Osteoblast (primary cell): ENCODE results near the gene TARBP1. TPM values are rescaled to one million over a fixed set of nuclear protein-coding genes. Genes with fewer than 3 reads are reported as not detected.
A peak's percentile ranks its signal among the peaks of the same experiment; 100 is the strongest.

Experiments used
- DNase-seq: peaks from one replicate; pipeline ENCODE4 v3.0.0; 2011; ENCODE audit warnings: low spot score, mixed read lengths; ENCODE audit not compliant: insufficient read length; ENCODE audit errors: missing footprints
- H2AFZ ChIP-seq: 2 replicates; pipeline ENCODE4 v1.6.0; 2011; ENCODE audit warnings: mild to moderate bottlenecking, low read length
- H3K27ac ChIP-seq: 2 replicates; pipeline ENCODE4 v1.5.1; 2011; ENCODE audit warnings: mild to moderate bottlenecking, low read depth, low read length, moderate library complexity
- H3K27me3 ChIP-seq: 2 replicates; pipeline ENCODE4 v1.6.0; 2012; ENCODE audit warnings: mild to moderate bottlenecking, control low read depth, inconsistent platforms, low read length, moderate library complexity; ENCODE audit not compliant: insufficient read depth
- H3K36me3 ChIP-seq: 2 replicates; pipeline ENCODE4 v1.5.1; 2011; ENCODE audit warnings: mild to moderate bottlenecking, low read length, control low read depth, moderate library complexity; ENCODE audit not compliant: insufficient read depth
- H3K4me1 ChIP-seq: 2 replicates; pipeline ENCODE4 v1.5.1; 2011; ENCODE audit warnings: mild to moderate bottlenecking, low read length, control low read depth, moderate library complexity; ENCODE audit not compliant: insufficient read depth
- H3K4me2 ChIP-seq: 2 replicates; pipeline ENCODE4 v1.6.0; 2011; ENCODE audit warnings: mild to moderate bottlenecking, low read length; ENCODE audit not compliant: insufficient read depth
- H3K4me3 ChIP-seq: fragments of 200-600 bp; sonication (generic); 3 replicates; pipeline ENCODE4 v1.5.1; 2012; ENCODE audit warnings: mild to moderate bottlenecking, low read length, inconsistent platforms; ENCODE audit not compliant: insufficient read depth
- H3K79me2 ChIP-seq: 2 replicates; pipeline ENCODE4 v1.6.0; 2012; ENCODE audit warnings: mild to moderate bottlenecking, low read length, control low read depth, inconsistent platforms; ENCODE audit not compliant: insufficient read depth
- H3K9me3 ChIP-seq: 2 replicates; pipeline ENCODE4 v1.5.1; 2011; ENCODE audit warnings: low read depth, low read length, control low read depth
- H4K20me1 ChIP-seq: 2 replicates; pipeline ENCODE4 v1.6.0; 2012; ENCODE audit warnings: mild to moderate bottlenecking, low read length, control low read depth; ENCODE audit not compliant: insufficient read depth
- total RNA-seq: library from RNA; depleted of rRNA; stranded (reverse); fragments of >200 nt; gene quantifications from 2 replicates; pipeline ENCODE4 v1.2.3, GENCODE V29; 2012
- TF ChIP-seq, protein P1 (sequence below): IDR thresholded peaks from 2 replicates; pipeline ENCODE4 v1.5.1; 2011; ENCODE audit warnings: mild to moderate bottlenecking, low read depth, low read length, moderate library complexity; ENCODE audit errors: extremely low read depth

The TARBP1 gene
- total RNA-seq, 1 donor = 29.7 TPM

DNA sequence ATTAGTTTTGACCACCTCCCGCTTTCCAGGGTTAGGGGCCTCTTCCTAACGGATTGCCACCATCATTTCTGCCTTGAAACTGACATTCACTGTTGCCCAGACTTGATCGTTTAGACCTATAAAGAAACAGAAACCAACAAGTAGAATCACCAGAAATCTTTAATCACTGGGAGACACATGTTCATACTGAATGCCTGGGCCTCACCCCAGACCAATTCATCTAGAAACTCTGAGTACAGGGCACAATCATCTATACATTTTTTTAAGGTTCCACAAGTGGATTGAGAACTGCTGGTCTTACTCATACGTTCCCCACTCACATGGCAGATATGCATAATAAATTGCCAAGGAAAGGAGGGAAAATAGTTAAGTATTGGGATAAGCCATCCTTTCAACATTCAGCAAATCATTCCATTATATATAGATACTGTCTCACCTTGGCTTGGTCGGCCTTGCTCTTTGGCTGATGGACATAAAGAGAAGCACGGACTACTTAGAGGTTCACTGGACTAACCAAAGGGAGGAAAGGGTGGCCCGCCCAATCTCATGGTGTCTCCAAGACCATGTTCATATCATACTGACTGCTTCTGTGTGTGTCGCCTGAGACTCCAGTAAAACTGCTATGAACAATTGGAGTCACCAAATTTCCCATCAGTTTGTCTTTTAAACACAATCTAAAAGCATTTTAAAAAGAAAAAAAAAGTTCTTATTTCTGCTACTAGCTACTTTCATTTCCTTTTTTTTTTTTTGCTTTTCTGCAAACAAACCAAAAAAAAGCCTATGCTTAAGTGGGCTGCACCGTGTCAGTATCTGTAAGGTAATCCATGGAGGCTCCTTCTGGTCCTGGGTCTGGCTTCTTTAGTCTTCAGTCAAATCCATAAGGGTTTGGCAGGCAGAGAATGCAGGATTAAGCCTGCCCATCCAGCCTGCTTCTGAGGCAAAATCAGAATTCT, 9.4 kb upstream of the TARBP1 start:
- Histone ChIP-seq H3K79me2 (no peaks in the 10 kb centered on the region), H3K36me3 (no peaks in the 10 kb centered on the region)

DNA sequence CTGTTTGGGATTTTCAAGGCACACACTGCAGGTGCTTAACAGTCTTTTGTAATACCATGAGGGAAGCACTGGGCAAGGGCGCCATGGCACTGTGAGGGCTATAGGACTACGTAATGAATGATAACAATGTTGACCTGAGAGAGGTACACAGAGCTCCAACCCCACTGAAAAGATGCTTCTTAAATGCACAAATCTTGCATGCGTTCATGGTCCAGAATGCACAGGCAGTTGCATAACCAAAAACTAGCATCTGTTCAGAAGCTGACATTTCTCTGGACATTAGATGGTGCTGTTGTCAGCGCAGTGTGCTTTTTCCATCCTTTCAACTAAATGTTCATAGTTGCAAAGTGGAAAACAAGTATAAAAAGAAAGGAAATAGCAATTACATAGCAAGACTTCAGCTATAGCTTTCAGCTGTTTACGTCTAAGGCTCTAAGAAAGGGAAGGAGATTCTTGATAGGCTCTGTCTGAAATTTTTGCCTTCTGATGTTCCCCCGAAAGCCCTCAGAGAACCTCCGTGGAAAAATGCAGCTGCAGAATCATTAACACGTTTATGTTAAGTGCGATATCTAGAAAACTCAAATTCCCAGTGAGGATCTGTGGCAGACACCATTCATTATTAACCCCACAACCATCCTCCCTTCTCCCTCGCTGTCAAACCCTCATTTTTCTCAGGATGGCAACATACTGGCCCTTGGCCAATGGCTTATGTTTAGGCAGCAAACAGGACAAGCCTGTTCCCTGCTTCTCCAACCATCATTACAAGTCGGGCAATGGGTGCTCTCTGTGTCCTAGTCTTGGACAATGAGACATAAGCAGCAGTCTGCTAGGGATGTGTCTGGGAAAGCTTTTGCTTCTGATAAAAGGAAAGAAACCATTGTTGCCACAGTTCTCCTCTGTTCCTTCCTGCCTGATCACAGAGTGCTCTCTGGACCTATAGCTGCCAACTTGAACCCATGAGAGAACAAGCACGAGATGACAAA, 8.2 kb upstream of the TARBP1 start:
- peak overlapping the region; percentile 46 for H3K27ac ChIP-seq
- H3K9me3 ChIP-seq = no peaks in the 10 kb centered on the region
- TF ChIP-seq, protein P1, sequence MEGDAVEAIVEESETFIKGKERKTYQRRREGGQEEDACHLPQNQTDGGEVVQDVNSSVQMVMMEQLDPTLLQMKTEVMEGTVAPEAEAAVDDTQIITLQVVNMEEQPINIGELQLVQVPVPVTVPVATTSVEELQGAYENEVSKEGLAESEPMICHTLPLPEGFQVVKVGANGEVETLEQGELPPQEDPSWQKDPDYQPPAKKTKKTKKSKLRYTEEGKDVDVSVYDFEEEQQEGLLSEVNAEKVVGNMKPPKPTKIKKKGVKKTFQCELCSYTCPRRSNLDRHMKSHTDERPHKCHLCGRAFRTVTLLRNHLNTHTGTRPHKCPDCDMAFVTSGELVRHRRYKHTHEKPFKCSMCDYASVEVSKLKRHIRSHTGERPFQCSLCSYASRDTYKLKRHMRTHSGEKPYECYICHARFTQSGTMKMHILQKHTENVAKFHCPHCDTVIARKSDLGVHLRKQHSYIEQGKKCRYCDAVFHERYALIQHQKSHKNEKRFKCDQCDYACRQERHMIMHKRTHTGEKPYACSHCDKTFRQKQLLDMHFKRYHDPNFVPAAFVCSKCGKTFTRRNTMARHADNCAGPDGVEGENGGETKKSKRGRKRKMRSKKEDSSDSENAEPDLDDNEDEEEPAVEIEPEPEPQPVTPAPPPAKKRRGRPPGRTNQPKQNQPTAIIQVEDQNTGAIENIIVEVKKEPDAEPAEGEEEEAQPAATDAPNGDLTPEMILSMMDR = peak; percentile 82
- no peaks in the 10 kb centered on the region for H4K20me1 ChIP-seq
- peaks cover 4% of the 10 kb centered on the region for H3K4me1 ChIP-seq
- peak overlapping the region; percentile 65 for H2AFZ ChIP-seq
- H3K27me3 ChIP-seq = peaks cover 9% of the 10 kb centered on the region
- H3K36me3 ChIP-seq = no peaks in the 10 kb centered on the region
- no peaks in the 10 kb centered on the region for H3K79me2 ChIP-seq
- H3K4me2 ChIP-seq = peak overlapping the region; percentile 51
- peak overlapping the region; percentile 9 for H3K4me3 ChIP-seq
- DNase-seq = peak; percentile 75

More for the DNA sequence above, 9.4 kb upstream of the TARBP1 start:
- Histone ChIP-seq H2AFZ (peak overlapping the region; percentile 65), H3K27ac (no peak overlapping the region), H3K4me2 (no peak overlapping the region), H3K4me3 (no peak overlapping the region), H3K4me1 (peaks cover 4% of the 10 kb centered on the region), H4K20me1 (no peaks in the 10 kb centered on the region), H3K27me3 (no peaks in the 10 kb centered on the region), H3K9me3 (no peaks in the 10 kb centered on the region)
- no peak for DNase-seq
- TF ChIP-seq, protein P1 = no peak

GRCh38 chr1:234484991-234485739, 6.2 kb upstream of the TARBP1 start:
- Histone ChIP-seq H3K9me3 (no peaks in the 10 kb centered on the region), H3K27ac (no peak overlapping the region), H4K20me1 (no peaks in the 10 kb centered on the region), H3K79me2 (no peaks in the 10 kb centered on the region), H3K27me3 (peaks cover 9% of the 10 kb centered on the region), H3K4me1 (peaks cover 4% of the 10 kb centered on the region), H3K4me3 (no peak overlapping the region), H3K36me3 (no peaks in the 10 kb centered on the region), H3K4me2 (no peak overlapping the region), H2AFZ (no peak overlapping the region)
- DNase-seq = no peak
- TF ChIP-seq, protein P1 = no peak
